T1000 (cell line): Measurements from ENCODE around the gene FSIP1.

Experiments
- DNase-seq: peaks from one replicate; lab custom pipeline; 2025; ENCODE audit warnings: mixed read lengths; lab: John Stamatoyannopoulos, UW

Gene FSIP1

GRCh38 chr15:39645138-39645975 lies 137.3 kb downstream of the FSIP1 start:
- DNase-seq = no peak

- no peak for DNase-seq
These were observed 138.5 kb downstream of the FSIP1 start for GRCh38 chr15:39644136-39644535.

- DNase-seq = no peak
These were observed 138.9 kb downstream of the FSIP1 start for GRCh38 chr15:39643727-39644126.

- no peak for DNase-seq
These were observed 140.5 kb downstream of the FSIP1 start for GRCh38 chr15:39642011-39642640.

- peak; percentile 8 for DNase-seq
These were observed 141.3 kb downstream of the FSIP1 start for GRCh38 chr15:39641191-39641889.

GRCh38 chr15:39640665-39641064 lies 142.0 kb downstream of the FSIP1 start:
- DNase-seq = no peak

GRCh38 chr15:39639037-39639436 lies 143.6 kb downstream of the FSIP1 start:
- DNase-seq = no peak

- no peak for DNase-seq
These were observed 144.6 kb downstream of the FSIP1 start for GRCh38 chr15:39638041-39638440.

GRCh38 chr15:39631357-39631756 lies 151.3 kb downstream of the FSIP1 start:
- DNase-seq = no peak

- no peak for DNase-seq
These were observed 152.7 kb downstream of the FSIP1 start for GRCh38 chr15:39629906-39630305.

- no peak for DNase-seq
These were observed 153.3 kb downstream of the FSIP1 start for GRCh38 chr15:39629371-39629770.

- DNase-seq = no peak
These were observed 153.9 kb downstream of the FSIP1 start for GRCh38 chr15:39628546-39629257.

GRCh38 chr15:39628144-39628508 lies 154.5 kb downstream of the FSIP1 start:
- DNase-seq = no peak

GRCh38 chr15:39627451-39628143 lies 155.0 kb downstream of the FSIP1 start:
- DNase-seq = no peak

GRCh38 chr15:39625856-39626255 lies 156.8 kb downstream of the FSIP1 start:
- DNase-seq = no peak

- DNase-seq = no peak
These were observed 157.2 kb downstream of the FSIP1 start for GRCh38 chr15:39625451-39625850.

GRCh38 chr15:39624806-39625205 lies 157.8 kb downstream of the FSIP1 start:
- DNase-seq = peak; percentile 45

GRCh38 chr15:39623529-39623931 lies 159.1 kb downstream of the FSIP1 start:
- no peak for DNase-seq

- DNase-seq = no peak
These were observed 159.8 kb downstream of the FSIP1 start for GRCh38 chr15:39622660-39623516.

GRCh38 chr15:39621976-39622375 lies 160.7 kb downstream of the FSIP1 start:
- no peak for DNase-seq

- DNase-seq = no peak
These were observed 161.4 kb downstream of the FSIP1 start for GRCh38 chr15:39621210-39621609.
